ENCODE data around the gene ACSF3.

DNA sequence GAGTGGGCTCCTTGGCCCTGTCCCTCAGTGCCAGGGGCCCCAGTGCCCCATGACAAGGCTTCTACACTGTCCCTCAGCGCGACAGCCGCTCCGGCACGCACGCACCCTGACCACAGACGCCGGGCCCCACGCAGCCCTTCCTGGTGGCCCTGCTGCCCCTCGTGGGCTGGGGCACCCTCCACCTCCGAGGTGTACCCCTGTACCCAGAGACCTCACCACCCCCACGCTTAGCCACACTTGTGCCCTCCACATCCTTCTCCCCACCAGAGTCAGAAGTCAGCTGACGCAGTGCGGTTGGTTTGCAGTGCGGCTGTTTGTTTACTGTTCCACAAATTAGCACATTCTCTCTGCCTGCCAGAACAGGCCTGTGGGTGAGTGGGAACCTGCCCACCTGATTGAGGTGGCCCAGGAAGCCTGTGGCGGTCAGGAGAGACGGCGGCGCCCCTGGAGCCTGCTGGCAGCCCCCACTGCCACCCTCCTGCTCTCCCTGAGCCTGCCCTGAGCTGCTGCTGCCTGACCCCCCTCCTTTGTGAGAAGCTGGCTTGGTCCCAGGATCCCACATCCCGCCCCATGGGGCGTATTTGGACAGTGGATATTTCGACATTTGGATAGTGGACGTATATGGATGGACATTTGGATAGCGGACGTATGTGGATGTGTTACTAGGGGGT is 39.9 kb downstream of the ACSF3 start:
- TF ChIP-seq, protein P1, sequence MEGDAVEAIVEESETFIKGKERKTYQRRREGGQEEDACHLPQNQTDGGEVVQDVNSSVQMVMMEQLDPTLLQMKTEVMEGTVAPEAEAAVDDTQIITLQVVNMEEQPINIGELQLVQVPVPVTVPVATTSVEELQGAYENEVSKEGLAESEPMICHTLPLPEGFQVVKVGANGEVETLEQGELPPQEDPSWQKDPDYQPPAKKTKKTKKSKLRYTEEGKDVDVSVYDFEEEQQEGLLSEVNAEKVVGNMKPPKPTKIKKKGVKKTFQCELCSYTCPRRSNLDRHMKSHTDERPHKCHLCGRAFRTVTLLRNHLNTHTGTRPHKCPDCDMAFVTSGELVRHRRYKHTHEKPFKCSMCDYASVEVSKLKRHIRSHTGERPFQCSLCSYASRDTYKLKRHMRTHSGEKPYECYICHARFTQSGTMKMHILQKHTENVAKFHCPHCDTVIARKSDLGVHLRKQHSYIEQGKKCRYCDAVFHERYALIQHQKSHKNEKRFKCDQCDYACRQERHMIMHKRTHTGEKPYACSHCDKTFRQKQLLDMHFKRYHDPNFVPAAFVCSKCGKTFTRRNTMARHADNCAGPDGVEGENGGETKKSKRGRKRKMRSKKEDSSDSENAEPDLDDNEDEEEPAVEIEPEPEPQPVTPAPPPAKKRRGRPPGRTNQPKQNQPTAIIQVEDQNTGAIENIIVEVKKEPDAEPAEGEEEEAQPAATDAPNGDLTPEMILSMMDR (IDR thresholded peaks at IDR 0.05 in 2 of 3, conservative IDR thresholded peaks at IDR 0.05 in 1 of 3; ENCODE audit: borderline replicate concordance in 1 of 3, insufficient read depth in 1 of 3, low read depth in 2 of 3, low read length in 2 of 3), result no peak
- TF ChIP-seq EZH2 (IDR thresholded peaks at IDR 0.05), result no peak
- no peak for TF ChIP-seq YY1 (IDR thresholded peaks at IDR 0.05; ENCODE audit: extremely low read depth, insufficient replicate concordance, low read depth, low read length)
- no peak for TF ChIP-seq POLR2A (IDR thresholded peaks at IDR 0.05; ENCODE audit: borderline replicate concordance, extremely low read depth, insufficient read depth, insufficient read length)
- TF ChIP-seq POLR2AphosphoS5 (IDR thresholded peaks at IDR 0.05; ENCODE audit: low read depth, low read length), result no peak
- no peak for TF ChIP-seq ZNF274 (IDR thresholded peaks at IDR 0.05; ENCODE audit: low read depth, low read length)
- TF ChIP-seq, protein P2, sequence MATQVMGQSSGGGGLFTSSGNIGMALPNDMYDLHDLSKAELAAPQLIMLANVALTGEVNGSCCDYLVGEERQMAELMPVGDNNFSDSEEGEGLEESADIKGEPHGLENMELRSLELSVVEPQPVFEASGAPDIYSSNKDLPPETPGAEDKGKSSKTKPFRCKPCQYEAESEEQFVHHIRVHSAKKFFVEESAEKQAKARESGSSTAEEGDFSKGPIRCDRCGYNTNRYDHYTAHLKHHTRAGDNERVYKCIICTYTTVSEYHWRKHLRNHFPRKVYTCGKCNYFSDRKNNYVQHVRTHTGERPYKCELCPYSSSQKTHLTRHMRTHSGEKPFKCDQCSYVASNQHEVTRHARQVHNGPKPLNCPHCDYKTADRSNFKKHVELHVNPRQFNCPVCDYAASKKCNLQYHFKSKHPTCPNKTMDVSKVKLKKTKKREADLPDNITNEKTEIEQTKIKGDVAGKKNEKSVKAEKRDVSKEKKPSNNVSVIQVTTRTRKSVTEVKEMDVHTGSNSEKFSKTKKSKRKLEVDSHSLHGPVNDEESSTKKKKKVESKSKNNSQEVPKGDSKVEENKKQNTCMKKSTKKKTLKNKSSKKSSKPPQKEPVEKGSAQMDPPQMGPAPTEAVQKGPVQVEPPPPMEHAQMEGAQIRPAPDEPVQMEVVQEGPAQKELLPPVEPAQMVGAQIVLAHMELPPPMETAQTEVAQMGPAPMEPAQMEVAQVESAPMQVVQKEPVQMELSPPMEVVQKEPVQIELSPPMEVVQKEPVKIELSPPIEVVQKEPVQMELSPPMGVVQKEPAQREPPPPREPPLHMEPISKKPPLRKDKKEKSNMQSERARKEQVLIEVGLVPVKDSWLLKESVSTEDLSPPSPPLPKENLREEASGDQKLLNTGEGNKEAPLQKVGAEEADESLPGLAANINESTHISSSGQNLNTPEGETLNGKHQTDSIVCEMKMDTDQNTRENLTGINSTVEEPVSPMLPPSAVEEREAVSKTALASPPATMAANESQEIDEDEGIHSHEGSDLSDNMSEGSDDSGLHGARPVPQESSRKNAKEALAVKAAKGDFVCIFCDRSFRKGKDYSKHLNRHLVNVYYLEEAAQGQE (IDR thresholded peaks at IDR 0.05; ENCODE audit: low read depth), result no peak
- no peak for TF ChIP-seq EGR1 (IDR thresholded peaks at IDR 0.05; ENCODE audit: low read depth)
- TF ChIP-seq JUND (IDR thresholded peaks at IDR 0.05), result no peak
- TF ChIP-seq ELF1 (IDR thresholded peaks at IDR 0.05; ENCODE audit: borderline replicate concordance, low read depth), result no peak
- no peak for TF ChIP-seq EZH2phosphoT487 (IDR thresholded peaks at IDR 0.05; ENCODE audit: borderline replicate concordance)
- TF ChIP-seq TCF7L2 (IDR thresholded peaks at IDR 0.05; ENCODE audit: borderline replicate concordance, extremely low read depth, insufficient read depth, insufficient read length), result no peak
- TF ChIP-seq SP1 (IDR thresholded peaks at IDR 0.05; ENCODE audit: low read depth), result no peak
- no peak for TF ChIP-seq ZFX (IDR thresholded peaks at IDR 0.05)
